Medulla oblongata (tissue), 1 donor: ENCODE data around the gene ARMC8.
A peak's percentile ranks its signal among the peaks of the same experiment; 100 is the strongest.

Source experiments
- DNase-seq: peaks from one replicate; pipeline ENCODE4 v3.0.0-alpha.2; 2015; ENCODE audit errors: extremely low spot score

ARMC8 gene

GRCh38 chr3:138303474-138303873 lies 116.4 kb downstream of the ARMC8 start:
- DNase-seq: peak; percentile 50

GRCh38 chr3:138307899-138308298 lies 120.8 kb downstream of the ARMC8 start:
- DNase-seq: no peak

DNA sequence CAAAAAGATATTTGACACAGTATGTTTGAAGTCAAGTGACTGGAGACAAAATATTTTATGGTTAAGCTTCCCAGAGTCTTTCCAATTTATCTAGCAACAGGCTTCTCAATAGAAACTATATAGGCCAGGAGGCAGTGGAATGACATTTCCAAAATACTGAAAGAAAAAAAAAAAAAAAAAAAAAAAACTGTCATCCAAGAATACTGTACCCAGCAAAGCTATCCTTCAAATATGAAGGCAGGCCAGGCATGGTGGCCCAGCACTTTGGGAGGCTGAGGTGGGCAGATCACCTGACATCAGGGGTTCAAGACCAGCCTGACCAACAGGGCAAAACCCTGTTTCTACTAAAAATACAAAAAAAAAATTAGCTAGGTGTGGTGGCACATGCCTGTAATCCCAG lies 121.7 kb downstream of the ARMC8 start:
- DNase-seq: no peak

DNA sequence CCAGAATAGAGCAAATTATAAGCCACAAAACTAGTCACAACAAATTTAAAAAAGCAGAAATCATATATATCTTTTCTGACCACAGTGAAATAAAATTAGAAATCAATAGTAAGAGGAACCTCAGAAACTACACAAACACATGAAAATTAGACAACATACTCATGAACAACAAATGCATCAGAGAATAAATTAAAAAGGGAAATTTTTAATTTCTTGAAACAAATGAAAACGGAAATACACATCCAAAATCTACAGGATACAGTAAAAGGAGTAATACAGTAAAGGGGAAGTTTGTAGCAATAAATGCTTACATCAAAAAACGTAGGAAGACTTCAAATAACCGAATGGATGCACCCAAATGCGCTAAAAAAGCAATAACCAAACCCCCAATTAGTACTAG lies 123.4 kb downstream of the ARMC8 start:
- no peak for DNase-seq

GRCh38 chr3:138314751-138315150 lies 127.7 kb downstream of the ARMC8 start:
- DNase-seq: no peak

DNA sequence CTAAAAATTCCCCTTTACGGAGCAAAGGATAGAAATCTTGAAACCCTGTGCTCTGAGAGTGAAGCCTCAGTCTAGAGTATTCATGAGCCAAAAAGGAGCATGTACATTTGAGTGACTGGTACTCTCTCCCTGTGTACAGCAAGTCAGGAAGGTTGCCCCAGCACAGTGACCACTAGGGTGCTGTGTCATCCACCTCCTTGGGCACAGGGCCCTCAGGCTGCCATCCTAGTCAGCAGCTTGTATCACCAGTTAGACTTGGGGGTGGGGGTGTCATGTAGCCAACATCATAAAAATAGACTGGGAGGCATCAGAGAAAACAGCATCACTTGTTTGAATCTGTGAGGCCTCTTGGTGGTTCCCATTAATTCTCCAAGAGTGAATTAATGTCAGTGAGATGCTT lies 130.6 kb downstream of the ARMC8 start:
- no peak for DNase-seq

DNA sequence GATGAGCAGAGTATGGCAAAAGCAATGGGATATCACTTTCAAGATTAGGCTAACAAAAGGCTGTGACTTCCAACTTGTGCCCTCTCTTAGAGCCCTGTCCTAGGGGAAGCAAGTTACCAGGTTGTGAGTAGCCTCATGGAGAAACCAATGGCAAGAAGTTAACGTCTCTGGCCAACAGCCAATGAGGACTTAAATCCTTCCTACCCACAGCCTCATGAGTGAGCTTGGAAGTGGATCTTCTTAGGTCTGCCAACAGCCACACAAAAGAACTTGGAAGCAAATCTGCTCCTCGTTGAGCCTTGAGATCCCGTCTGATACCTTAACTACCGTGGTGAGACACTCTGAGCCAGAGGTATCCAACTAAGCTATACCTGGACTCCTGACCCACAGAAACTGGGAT lies 136.9 kb downstream of the ARMC8 start:
- no peak for DNase-seq

- no peak for DNase-seq
Measured at GRCh38 chr3:138325990-138326389, 138.9 kb downstream of the ARMC8 start.

DNA sequence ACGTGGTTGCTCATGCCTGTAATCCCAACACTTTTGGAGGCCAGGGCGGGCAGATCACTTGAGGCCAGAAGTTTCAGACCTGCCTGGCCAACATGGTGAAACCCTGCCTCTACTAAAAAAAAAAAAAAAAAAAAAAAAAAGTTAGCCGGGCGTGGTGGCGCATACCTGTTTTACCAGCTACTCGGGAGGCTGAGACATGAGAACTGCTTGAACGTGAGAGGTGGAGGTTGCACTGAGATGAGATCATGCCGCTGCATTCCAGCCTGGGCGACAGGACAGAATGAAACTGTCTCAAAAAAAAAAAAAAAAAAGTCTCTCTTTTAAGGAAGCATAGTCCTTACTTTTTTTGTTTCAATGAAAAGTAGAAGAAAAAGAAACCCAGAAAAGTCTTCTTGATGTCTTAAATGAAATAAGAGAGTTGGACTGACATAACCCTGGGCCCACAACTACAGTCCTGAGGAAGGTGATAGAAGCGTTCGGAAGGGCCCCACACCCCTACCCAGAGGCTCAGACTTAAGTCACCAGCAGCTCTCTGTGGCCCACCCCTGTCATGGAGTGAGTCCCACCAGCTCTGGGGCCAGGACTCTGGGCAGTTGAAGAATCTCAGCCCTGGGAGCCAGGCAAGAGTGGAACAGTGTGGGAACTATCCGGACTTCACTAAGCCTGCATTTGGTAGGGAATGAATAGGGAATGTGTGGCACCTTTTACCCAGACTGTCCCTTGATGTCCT lies 139.9 kb downstream of the ARMC8 start:
- DNase-seq: no peak

GRCh38 chr3:138327831-138328230 lies 140.7 kb downstream of the ARMC8 start:
- no peak for DNase-seq

- no peak for DNase-seq
Measured at GRCh38 chr3:138328341-138328740, 141.2 kb downstream of the ARMC8 start.

- DNase-seq: peak; percentile 90
Measured at GRCh38 chr3:138329127-138329983, 142.3 kb downstream of the ARMC8 start, which contains the start of gene NME9. TSS of gene NME9 (minus strand) at chr3:138329851. CDS start at chr3:138329335, 516 bp downstream.

DNA sequence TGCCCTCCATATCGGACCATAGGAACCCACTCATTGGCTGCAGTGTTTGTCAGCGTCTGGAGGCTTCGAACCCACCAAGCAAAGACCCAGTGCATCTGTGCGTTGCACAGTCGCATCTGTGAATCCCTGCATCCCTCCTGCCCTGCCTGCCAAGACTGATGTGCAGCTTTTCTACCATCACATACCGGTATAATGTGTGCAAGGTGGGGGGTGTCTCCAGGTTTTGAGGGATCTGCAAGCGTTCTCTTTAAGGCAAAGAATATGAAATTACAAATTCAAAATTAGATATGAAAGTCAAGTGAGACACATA lies 142.8 kb downstream of the ARMC8 start:
- DNase-seq: no peak

GRCh38 chr3:138331143-138331894 lies 144.2 kb downstream of the ARMC8 start:
- DNase-seq: no peak

- peak; percentile 69 for DNase-seq
Measured at GRCh38 chr3:138332472-138333073, 145.5 kb downstream of the ARMC8 start.

GRCh38 chr3:138334608-138335007 lies 147.5 kb downstream of the ARMC8 start:
- DNase-seq: no peak

- no peak for DNase-seq
Measured at GRCh38 chr3:138336454-138336999, 149.4 kb downstream of the ARMC8 start.

GRCh38 chr3:138338244-138338643 lies 151.1 kb downstream of the ARMC8 start:
- no peak for DNase-seq

DNA sequence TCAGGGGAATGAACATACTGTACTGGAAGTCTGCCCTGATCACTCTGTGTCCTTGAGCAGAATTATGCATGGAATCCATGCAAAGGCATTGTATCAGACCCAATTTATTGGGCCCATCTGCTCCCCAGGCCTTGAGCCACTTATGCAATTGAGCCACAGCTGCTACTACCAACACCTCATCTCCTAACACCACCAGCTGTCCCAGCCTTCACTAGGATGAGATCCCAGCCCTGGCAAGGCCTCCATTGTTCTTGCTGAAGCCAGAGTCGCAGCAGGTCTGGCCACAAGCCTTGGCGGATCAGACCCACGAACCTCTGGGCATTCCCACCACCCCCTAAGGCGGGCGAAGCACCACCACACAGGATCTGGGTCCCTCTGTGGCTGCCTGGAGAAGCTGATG lies 151.7 kb downstream of the ARMC8 start:
- DNase-seq: no peak

- DNase-seq: no peak
Measured at GRCh38 chr3:138340511-138340910, 153.4 kb downstream of the ARMC8 start.

- DNase-seq: no peak
Measured at GRCh38 chr3:138344754-138345153, 157.7 kb downstream of the ARMC8 start.
